Esophagus muscularis mucosa (tissue), 4 donors: ENCODE data around the gene P2RX7. TPM values are rescaled to one million over a fixed set of nuclear protein-coding genes. Genes with fewer than 3 reads are reported as not detected.

Experiments
- DNase-seq: peaks from one replicate; pipeline ENCODE4 v3.0.0-alpha.2; 2017; ENCODE audit errors: extremely low spot score
- H3K27ac ChIP-seq, 4 donors: fragments of 200-600 bp; sonication (generic); replicated peaks in 1 of 4; 1 replicate in 3 of 4; 2 replicates in 1 of 4; pipeline ENCODE4 v1.5.1; 2016 to 2019; ENCODE audit warnings: mild to moderate bottlenecking in 1 of 4
- H3K27me3 ChIP-seq, 4 donors: fragments of 200-600 bp; sonication (generic); one replicate each; pipeline versions ENCODE4 v1.5.1 to v1.6.0; 2016 to 2019
- H3K36me3 ChIP-seq, 4 donors: fragments of 200-600 bp; sonication (generic); one replicate each; pipeline ENCODE4 v1.5.1; 2016 to 2019
- H3K4me1 ChIP-seq, 4 donors: fragments of 200-600 bp; sonication (generic); one replicate each; pipeline ENCODE4 v1.5.1; 2016 to 2019
- H3K4me3 ChIP-seq, 4 donors: fragments of 200-600 bp; sonication (generic); 1 replicate in 2 of 4; 2 replicates in 2 of 4; pipeline ENCODE4 v1.5.1; 2016 to 2019; ENCODE audit warnings: mild to moderate bottlenecking in 4 of 4, moderate library complexity in 1 of 4
- H3K9me3 ChIP-seq, 4 donors: fragments of 200-600 bp; sonication (generic); 1 replicate in 3 of 4; 2 replicates in 1 of 4; pipeline ENCODE4 v1.5.1; 2016 to 2019
- EP300 ChIP-seq: sonication (generic); formaldehyde crosslinking; IDR thresholded peaks from one replicate; pipeline ENCODE4 v1.6.1; 2017; ENCODE audit warnings: antibody characterized with exemption
- POLR2A ChIP-seq: fragments of 450-650 bp; IDR thresholded peaks from one replicate; pipeline ENCODE4 v1.6.1; 2017; ENCODE audit warnings: antibody characterized with exemption, moderate library complexity, mild to moderate bottlenecking, low read depth
- POLR2AphosphoS5 ChIP-seq, 2 donors: sonication (generic); formaldehyde crosslinking; IDR thresholded peaks; one replicate each; pipeline ENCODE4 v1.6.1; 2017; ENCODE audit warnings: antibody characterized with exemption in 2 of 2
- WGBS: methylation state at CpG from one replicate; pipeline ENCODE4 v1.1.5; 2018; 5-methylcytosine and 5-hydroxymethylcytosine counted together
- intact Hi-C: fragments of 100-400 bp; cut with DNase I; formaldehyde crosslinking; loops from one replicate; pipeline ENCODE4 v1.15.1; 2023
- total RNA-seq, 4 donors: library from RNA; depleted of rRNA; stranded (reverse); fragments of >200 nt; gene quantifications; one replicate each; pipeline versions ENCODE4 v1.1.0 to v1.2.1, GENCODE V29; 2016
- TF ChIP-seq, protein P1 (sequence below), 3 experiments: fragments of 200-600 bp in 2 of 3; fragments of 450-650 bp in 1 of 3; sonication (generic) in 2 of 3; IDR thresholded peaks; one replicate each; pipeline ENCODE4 v1.5.1; 2017 to 2019; ENCODE audit warnings: antibody characterized with exemption in 3 of 3, mild to moderate bottlenecking in 2 of 3, moderate library complexity in 1 of 3

The P2RX7 gene
- total RNA-seq, 4 donors from 2014 or later, result 1.5 to 4.3 (median 2.7) TPM

DNA sequence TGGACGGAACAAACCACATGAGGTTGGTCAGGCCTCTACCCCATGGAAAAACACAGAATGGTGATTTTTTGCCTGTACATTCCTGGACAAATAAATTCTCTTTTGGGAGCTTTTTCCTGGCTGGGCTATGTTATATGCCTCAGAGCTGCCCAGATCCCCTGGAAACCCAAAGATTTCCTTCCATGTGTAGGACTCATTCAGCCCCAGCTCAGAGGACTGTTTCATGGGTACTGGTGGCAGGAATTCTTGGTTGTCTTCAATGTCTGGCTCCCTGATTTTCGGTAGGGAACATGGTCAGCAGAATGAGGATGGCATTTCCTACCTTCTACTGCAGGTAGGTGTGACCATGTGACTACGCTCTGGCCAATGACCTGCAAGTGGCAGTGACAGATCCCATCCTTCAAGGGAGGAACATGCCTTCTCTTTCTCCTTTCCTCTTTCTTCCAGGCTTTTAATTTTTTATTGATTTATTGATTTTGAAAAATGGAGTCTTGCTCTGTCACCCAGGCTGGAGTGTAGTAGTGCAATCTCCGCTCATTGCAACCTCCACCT is 15.4 kb upstream of the P2RX7 start:
- 88% methylated on average over 4 of the region's 4 CpGs for WGBS
- no peaks in the 10 kb centered on the region for H3K4me1 ChIP-seq
- H3K36me3 ChIP-seq, result no peaks in the 10 kb centered on the region
- DNase-seq, result no peak
- H3K9me3 ChIP-seq, result no peaks in the 10 kb centered on the region
- no peak overlapping the region for H3K4me3 ChIP-seq
- no peak overlapping the region for H3K27ac ChIP-seq
- TF ChIP-seq POLR2AphosphoS5 (IDR thresholded peaks at IDR 0.05) (no peak), POLR2A (no peak), EP300 (no peak)
- TF ChIP-seq, protein P1, sequence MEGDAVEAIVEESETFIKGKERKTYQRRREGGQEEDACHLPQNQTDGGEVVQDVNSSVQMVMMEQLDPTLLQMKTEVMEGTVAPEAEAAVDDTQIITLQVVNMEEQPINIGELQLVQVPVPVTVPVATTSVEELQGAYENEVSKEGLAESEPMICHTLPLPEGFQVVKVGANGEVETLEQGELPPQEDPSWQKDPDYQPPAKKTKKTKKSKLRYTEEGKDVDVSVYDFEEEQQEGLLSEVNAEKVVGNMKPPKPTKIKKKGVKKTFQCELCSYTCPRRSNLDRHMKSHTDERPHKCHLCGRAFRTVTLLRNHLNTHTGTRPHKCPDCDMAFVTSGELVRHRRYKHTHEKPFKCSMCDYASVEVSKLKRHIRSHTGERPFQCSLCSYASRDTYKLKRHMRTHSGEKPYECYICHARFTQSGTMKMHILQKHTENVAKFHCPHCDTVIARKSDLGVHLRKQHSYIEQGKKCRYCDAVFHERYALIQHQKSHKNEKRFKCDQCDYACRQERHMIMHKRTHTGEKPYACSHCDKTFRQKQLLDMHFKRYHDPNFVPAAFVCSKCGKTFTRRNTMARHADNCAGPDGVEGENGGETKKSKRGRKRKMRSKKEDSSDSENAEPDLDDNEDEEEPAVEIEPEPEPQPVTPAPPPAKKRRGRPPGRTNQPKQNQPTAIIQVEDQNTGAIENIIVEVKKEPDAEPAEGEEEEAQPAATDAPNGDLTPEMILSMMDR (IDR thresholded peaks at IDR 0.05), result no peak
- H3K27me3 ChIP-seq, result no peaks in the 10 kb centered on the region
- intact Hi-C loops, result no loop called here

DNA sequence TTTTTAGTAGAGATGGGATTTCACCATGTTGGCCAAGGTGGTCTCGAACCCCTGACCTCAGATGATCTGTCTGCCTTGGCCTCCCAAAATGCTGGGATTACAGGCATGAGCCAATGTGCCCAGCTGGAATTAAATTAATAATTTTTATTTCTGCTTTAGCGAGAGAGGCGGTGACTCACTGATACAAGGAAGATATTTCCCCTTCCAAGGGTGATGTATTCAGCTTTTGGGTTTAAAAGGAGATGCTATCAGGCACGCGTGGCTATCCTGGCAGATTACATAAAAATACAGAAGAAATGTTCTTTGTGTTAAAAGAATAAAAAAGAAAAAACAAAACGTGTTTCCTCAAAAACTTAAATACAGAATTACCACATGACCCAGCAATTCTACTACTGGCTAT is 12.4 kb upstream of the P2RX7 start:
- H3K36me3 ChIP-seq, result no peaks in the 10 kb centered on the region
- H3K27ac ChIP-seq, result no peak overlapping the region
- no peak for DNase-seq
- TF ChIP-seq, protein P1 (IDR thresholded peaks at IDR 0.05), result no peak
- TF ChIP-seq POLR2A (no peak), EP300 (no peak), POLR2AphosphoS5 (IDR thresholded peaks at IDR 0.05) (no peak)
- no peaks in the 10 kb centered on the region for H3K9me3 ChIP-seq
- H3K4me1 ChIP-seq, result no peaks in the 10 kb centered on the region
- WGBS, result 68% methylated on average over 6 of the region's 6 CpGs
- no peak overlapping the region for H3K4me3 ChIP-seq
- no peaks in the 10 kb centered on the region for H3K27me3 ChIP-seq
- intact Hi-C loops, result no loop called here

DNA sequence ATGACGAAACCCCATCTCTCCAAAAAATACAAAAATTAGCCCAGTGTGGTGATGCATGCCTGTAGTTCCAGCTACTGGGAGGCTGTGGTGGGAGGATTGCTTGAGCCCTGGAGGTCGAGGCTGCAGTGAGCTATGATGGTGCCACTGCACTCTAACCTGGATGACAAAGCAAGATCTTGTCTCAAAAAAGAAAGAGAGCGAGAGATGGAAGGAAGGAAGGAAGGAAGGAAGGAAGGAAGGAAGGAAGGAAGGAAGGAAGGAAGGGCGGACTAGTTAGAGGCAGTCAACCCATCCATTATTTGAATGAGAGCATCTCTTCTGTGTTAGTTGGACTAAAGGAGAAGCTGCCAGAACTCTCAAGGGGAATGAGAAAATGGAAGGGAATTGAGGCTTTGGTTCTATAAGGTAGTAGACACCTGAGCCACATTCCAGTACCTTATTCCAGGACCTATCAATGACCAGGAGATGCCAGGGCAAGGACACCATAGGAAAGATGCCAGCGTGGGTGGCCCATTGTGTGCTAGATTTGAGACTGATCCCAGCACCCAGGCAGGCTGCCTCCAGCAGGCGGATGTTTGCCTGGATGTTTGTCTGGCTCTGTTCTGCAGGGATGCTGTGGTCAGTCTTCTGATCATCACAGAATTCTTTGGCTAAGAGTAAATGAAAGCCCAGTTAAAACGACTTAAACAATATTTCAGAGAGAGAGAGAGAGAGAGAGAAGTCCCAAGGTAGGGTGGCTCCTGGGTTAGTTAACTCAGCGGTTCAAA is 11.5 kb upstream of the P2RX7 start:
- no peak overlapping the region for H3K27ac ChIP-seq
- WGBS, result 73% methylated on average over 8 of the region's 8 CpGs
- intact Hi-C loops, result no loop called here
- DNase-seq, result no peak
- no peak overlapping the region for H3K4me3 ChIP-seq
- no peaks in the 10 kb centered on the region for H3K4me1 ChIP-seq
- no peak for TF ChIP-seq EP300
- TF ChIP-seq POLR2AphosphoS5 (IDR thresholded peaks at IDR 0.05), result no peak
- no peak for TF ChIP-seq POLR2A
- TF ChIP-seq, protein P1 (IDR thresholded peaks at IDR 0.05), result no peak
- H3K27me3 ChIP-seq, result no peaks in the 10 kb centered on the region
- H3K36me3 ChIP-seq, result no peaks in the 10 kb centered on the region
- no peaks in the 10 kb centered on the region for H3K9me3 ChIP-seq

DNA sequence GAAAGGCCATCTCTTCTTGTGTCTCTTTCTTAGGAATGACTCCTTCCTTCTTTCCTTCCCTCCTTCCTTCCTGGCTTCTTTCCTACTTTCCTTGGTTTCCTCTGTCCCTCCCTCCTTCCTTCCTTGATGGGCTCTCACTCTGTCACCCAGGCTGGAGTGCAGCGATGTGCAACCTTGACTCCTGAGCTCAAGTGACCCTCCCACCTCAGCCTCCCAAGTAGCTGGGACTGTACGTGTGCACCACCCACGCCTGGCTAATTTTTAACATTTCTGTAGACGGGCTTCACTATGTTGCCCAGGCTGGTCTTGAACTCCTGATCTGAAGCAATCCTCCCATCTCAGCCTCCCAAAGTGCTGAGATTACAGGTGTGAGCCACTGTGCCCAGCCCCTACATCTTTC is 10.9 kb upstream of the P2RX7 start:
- Histone ChIP-seq H3K9me3 (no peaks in the 10 kb centered on the region), H3K4me3 (no peak overlapping the region), H3K36me3 (no peaks in the 10 kb centered on the region), H3K27me3 (no peaks in the 10 kb centered on the region), H3K27ac (no peak overlapping the region), H3K4me1 (no peaks in the 10 kb centered on the region)
- TF ChIP-seq POLR2AphosphoS5 (IDR thresholded peaks at IDR 0.05), result no peak
- TF ChIP-seq POLR2A, result no peak
- intact Hi-C loops, result no loop called here
- 78% methylated on average over 4 of the region's 4 CpGs for WGBS
- no peak for DNase-seq

DNA sequence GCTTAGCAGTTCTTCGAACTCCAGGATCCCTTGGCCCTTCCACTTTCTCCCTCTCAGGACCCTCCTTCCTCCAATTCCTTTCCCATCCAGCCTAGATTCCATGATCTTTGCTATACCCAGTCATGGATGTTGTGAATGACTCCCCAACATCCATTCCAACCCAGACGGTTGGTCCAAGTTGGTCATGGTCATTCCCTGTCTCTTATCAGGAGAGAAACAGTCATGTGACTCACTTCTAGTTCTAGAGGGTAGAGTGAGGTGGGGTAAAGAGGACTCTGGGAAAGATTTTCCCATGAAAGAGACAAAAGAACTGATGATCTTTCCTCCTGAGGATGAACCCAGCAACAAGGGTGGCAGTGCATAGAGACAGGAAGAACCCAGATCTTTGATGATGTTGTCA is 9.2 kb upstream of the P2RX7 start:
- TF ChIP-seq EP300, result no peak
- TF ChIP-seq POLR2A, result no peak
- TF ChIP-seq POLR2AphosphoS5 (IDR thresholded peaks at IDR 0.05), result no peak
- TF ChIP-seq, protein P1 (IDR thresholded peaks at IDR 0.05), result no peak
- peaks cover 0 to 7% (median 2%) of the 10 kb centered on the region in 4 donors for H3K4me1 ChIP-seq
- intact Hi-C loops, result no loop called here
- no peaks in the 10 kb centered on the region for H3K9me3 ChIP-seq
- 100% methylated on average over 2 of the region's 2 CpGs for WGBS
- no peaks in the 10 kb centered on the region for H3K27me3 ChIP-seq
- H3K4me3 ChIP-seq, result no peak overlapping the region
- no peak for DNase-seq
- H3K36me3 ChIP-seq, result no peaks in the 10 kb centered on the region
- no peak overlapping the region for H3K27ac ChIP-seq
